ENCODE measurements around the gene SSC4D. TPM values are rescaled to one million over a fixed set of nuclear protein-coding genes. Genes with fewer than 3 reads are reported as not detected.

The SSC4D gene
- total and polyA plus RNA-seq, 8 donors = 0.37 to 0.80 TPM; not detected in 6

DNA sequence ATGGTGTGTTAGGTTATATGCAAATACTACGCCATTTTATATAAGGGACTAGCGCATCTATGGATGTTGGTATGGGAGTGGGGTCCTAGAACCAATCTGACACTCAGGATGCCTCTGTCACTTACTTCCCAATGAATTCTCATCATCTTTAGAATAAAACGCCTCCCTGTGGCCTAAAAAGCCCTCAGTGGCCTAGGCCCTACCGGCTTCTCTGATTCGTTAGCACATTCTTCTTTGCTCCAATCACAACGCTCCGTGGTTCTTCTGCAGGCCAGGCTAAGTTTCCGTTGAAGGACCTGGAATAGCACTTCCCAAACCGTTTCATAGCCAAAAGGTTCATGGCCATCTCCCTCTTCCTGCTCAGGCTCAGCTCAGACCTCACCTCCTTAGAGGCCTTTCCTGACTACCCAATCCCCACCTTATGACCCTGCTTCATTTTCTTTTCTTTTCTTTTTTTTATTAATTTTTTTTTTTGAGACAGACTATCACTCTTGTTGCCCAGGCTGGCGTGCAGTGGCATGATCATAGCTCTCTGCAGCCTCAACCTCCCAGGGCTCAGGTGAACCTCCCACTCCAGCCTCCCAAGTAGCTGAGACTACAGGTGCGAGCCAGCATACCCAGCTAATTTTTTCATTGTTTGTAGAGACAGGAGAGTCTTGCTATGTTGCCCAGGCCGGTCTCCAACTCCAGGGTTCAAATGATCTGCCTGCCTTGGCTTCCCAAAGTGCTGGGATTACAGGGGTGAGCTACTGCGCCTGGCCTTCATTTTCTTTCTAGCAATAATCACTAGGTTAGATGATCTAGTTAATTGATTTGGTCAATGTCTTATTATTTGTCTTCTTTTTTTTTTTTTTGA, 26.2 kb downstream of the SSC4D start:
- Histone ChIP-seq H3K27ac (no peak overlapping the region), H3K36me3 (no peaks in the 10 kb centered on the region), H3K4me1 (peaks cover 12 to 22% (median 18%) of the 10 kb centered on the region in 4 donors), H3K4me3 (no peak overlapping the region), H3K27me3 (no peaks in the 10 kb centered on the region), H3K9me3 (no peaks in the 10 kb centered on the region)
- intact Hi-C loops (cut with DNase I; ENCODE audit: low total_unique reads) = no loop called here
- 75 to 84% (median 79%) methylated on average over 13 of the region's 13 CpGs for WGBS, 5 donors
- DNase-seq = no peak
- TF ChIP-seq POLR2AphosphoS5 (IDR thresholded peaks at IDR 0.05) (no peak), POLR2A (IDR thresholded peaks at IDR 0.05) (no peak), EP300 (IDR thresholded peaks at IDR 0.05) (no peak)
- TF ChIP-seq, protein P1, sequence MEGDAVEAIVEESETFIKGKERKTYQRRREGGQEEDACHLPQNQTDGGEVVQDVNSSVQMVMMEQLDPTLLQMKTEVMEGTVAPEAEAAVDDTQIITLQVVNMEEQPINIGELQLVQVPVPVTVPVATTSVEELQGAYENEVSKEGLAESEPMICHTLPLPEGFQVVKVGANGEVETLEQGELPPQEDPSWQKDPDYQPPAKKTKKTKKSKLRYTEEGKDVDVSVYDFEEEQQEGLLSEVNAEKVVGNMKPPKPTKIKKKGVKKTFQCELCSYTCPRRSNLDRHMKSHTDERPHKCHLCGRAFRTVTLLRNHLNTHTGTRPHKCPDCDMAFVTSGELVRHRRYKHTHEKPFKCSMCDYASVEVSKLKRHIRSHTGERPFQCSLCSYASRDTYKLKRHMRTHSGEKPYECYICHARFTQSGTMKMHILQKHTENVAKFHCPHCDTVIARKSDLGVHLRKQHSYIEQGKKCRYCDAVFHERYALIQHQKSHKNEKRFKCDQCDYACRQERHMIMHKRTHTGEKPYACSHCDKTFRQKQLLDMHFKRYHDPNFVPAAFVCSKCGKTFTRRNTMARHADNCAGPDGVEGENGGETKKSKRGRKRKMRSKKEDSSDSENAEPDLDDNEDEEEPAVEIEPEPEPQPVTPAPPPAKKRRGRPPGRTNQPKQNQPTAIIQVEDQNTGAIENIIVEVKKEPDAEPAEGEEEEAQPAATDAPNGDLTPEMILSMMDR (IDR thresholded peaks at IDR 0.05) = no peak

DNA sequence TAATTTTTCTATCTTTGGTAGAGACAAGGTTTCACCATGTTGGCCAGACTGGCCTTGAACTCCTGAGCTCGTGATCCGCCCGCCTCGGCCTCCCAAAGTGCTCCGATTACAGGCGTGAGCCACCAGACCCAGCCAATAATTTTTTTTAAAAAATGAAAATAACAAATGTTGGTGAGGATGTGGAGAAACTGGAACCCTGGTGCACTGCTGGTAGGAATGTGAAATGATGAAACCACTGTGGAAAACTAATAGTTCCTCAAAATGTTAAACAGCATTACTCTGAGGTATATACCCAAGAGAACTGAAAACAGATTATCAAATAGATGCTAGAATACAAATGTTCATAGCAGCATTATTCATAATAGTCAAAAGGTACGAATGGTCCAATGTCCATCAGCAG, 27.7 kb downstream of the SSC4D start:
- 94 to 96% (median 95%) methylated on average over 7 of the region's 7 CpGs for WGBS, 5 donors
- H3K27ac ChIP-seq = no peak overlapping the region
- peaks cover 12 to 22% (median 18%) of the 10 kb centered on the region in 4 donors for H3K4me1 ChIP-seq
- H3K9me3 ChIP-seq = no peaks in the 10 kb centered on the region
- no peak for DNase-seq
- intact Hi-C loops (cut with DNase I; ENCODE audit: low total_unique reads) = no loop called here
- no peaks in the 10 kb centered on the region for H3K36me3 ChIP-seq
- no peaks in the 10 kb centered on the region for H3K27me3 ChIP-seq
- no peak overlapping the region for H3K4me3 ChIP-seq
- TF ChIP-seq POLR2AphosphoS5 (IDR thresholded peaks at IDR 0.05) (no peak), POLR2A (IDR thresholded peaks at IDR 0.05) (no peak), EP300 (IDR thresholded peaks at IDR 0.05) (no peak)
- TF ChIP-seq, protein P1 (IDR thresholded peaks at IDR 0.05) = no peak

DNA sequence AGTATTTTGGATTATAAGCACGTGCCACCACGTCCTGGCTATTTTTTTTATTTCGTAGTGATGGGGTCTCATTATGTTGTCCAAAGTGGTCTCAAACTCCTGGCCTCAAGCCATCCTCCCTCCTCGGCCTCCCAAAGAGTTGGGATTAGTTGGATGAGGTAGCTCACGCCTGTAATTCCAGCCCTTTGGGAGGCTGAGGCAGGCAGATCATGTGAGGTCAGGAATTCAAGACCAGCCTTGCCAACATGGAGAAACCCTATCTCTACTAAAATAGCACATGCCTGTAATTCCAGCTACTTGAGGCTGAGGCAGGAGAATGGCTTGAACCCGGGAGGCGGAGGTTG, 28.9 kb downstream of the SSC4D start:
- H3K4me1 ChIP-seq = peaks cover 12 to 22% (median 18%) of the 10 kb centered on the region in 4 donors
- peak overlapping the region; percentile 29 to 45 (median 40) for H3K4me3 ChIP-seq
- intact Hi-C loops (cut with DNase I; ENCODE audit: low total_unique reads) = no loop called here

DNA sequence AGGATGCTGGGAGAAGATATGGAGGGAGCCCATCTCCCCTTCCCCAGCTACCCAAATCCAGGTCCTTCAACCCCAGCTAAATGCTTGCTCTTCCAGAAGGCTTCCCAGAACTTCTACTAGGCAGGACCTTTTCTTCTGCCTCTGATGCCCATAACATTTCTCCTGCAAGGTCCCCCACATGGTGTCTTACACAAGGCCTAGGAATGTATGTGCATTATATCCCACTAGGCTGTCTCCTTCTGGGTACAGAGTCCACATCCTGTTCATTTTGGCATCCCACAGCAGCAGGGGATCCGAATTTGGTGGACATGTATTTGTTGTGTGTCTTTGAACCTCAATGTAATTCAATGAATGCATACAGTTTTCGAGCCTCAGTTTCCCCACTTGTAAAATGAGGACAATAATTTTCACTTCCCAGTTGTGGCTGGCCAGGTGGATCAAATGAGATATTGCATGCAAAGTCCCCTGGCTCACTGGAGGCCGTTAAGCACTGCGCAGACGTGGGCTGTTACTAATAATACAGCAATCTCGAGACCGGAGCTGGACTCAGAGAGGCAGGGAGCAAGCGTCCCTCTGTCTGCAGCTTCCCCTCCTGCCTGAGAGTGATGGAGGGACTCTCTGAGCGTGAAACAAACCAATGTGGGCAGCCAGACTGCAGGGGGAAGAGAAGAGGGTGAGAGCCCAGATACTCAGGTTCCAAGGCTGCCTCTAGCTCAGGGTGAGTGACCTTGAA, 32.1 kb downstream of the SSC4D start:
- DNase-seq = no peak
- H3K27ac ChIP-seq = no peak overlapping the region
- 75 to 85% (median 78%) methylated on average over 9 of the region's 9 CpGs for WGBS, 5 donors
- no peak overlapping the region for H3K4me3 ChIP-seq
- no peaks in the 10 kb centered on the region for H3K36me3 ChIP-seq
- intact Hi-C loops (cut with DNase I; ENCODE audit: low total_unique reads) = no loop called here
- no peaks in the 10 kb centered on the region for H3K9me3 ChIP-seq
- TF ChIP-seq POLR2A (IDR thresholded peaks at IDR 0.05) (no peak), POLR2AphosphoS5 (IDR thresholded peaks at IDR 0.05) (no peak), EP300 (IDR thresholded peaks at IDR 0.05) (no peak)
- TF ChIP-seq, protein P1 (IDR thresholded peaks at IDR 0.05) = no peak
- H3K4me1 ChIP-seq = peaks cover 12 to 32% (median 18%) of the 10 kb centered on the region in 4 donors
- no peaks in the 10 kb centered on the region for H3K27me3 ChIP-seq

More for the DNA sequence above, 28.9 kb downstream of the SSC4D start:
- 62 to 77% (median 70%) methylated on average over 7 of the region's 7 CpGs for WGBS, 5 donors
- no peaks in the 10 kb centered on the region for H3K27me3 ChIP-seq
- no peak for DNase-seq
- H3K27ac ChIP-seq = peak overlapping the region; percentile 87 to 96 (median 92)
- no peaks in the 10 kb centered on the region for H3K36me3 ChIP-seq
- no peaks in the 10 kb centered on the region for H3K9me3 ChIP-seq
- no peak for TF ChIP-seq EP300 (IDR thresholded peaks at IDR 0.05)
- TF ChIP-seq, protein P1 (IDR thresholded peaks at IDR 0.05) = no peak
- TF ChIP-seq POLR2A (IDR thresholded peaks at IDR 0.05) = no peak
- no peak for TF ChIP-seq POLR2AphosphoS5 (IDR thresholded peaks at IDR 0.05)
